HepG2 (cell line): ENCODE results near the gene PYCARD. TPM values are rescaled to one million over a fixed set of nuclear protein-coding genes. Genes with fewer than 3 reads are reported as not detected.

Experiments used
- CHD4 ChIP-seq: fragments of 200-600 bp; sonication (generic); IDR thresholded peaks from 2 replicates; pipeline ENCODE4 v1.7.0; 2017; ENCODE audit warnings: mild to moderate bottlenecking, low read length, borderline replicate concordance
- FOXA3 ChIP-seq: IDR thresholded peaks from 2 replicates; pipeline ENCODE4 v1.6.1; 2016; ENCODE audit warnings: missing genetic modification reagents, missing compliant biosample characterization
- FOXC1 ChIP-seq: sonication (generic); formaldehyde crosslinking; IDR thresholded peaks from 2 replicates; pipeline ENCODE4 v1.8.0; 2022; ENCODE audit warnings: mild to moderate bottlenecking, missing genetic modification reagents, borderline replicate concordance
- FOXP1 ChIP-seq, 2 experiments: fragments of 450-650 bp in 1 of 2; IDR thresholded peaks; 2 replicates each; pipeline ENCODE4 v1.6.1; 2017 to 2018; ENCODE audit warnings: antibody characterized with exemption in 1 of 2
- HDAC2 ChIP-seq: sonication (generic); formaldehyde crosslinking; IDR thresholded peaks from 2 replicates; pipeline ENCODE4 v1.4.0; 2020; ENCODE audit warnings: missing genetic modification reagents
- HES4 ChIP-seq: sonication (generic); formaldehyde crosslinking; IDR thresholded peaks from 2 replicates; pipeline ENCODE4 v1.9.0; 2021; ENCODE audit warnings: mild to moderate bottlenecking, missing genetic modification reagents, borderline replicate concordance
- HNF4G ChIP-seq, 2 experiments: sonication (generic) in 1 of 2; formaldehyde crosslinking in 1 of 2; IDR thresholded peaks; 2 replicates each; pipeline versions ENCODE4 v1.4.0 to v1.6.1; 2011 to 2020; ENCODE audit warnings: borderline replicate concordance in 2 of 2, low read depth in 2 of 2, mild to moderate bottlenecking in 2 of 2, low read length in 1 of 2, missing genetic modification reagents in 1 of 2, moderate library complexity in 1 of 2
- HOXD1 ChIP-seq: sonication (generic); formaldehyde crosslinking; IDR thresholded peaks from 2 replicates; pipeline ENCODE4 v1.5.0; 2020; ENCODE audit warnings: missing genetic modification reagents
- MAFF ChIP-seq: IDR thresholded peaks from 2 replicates; pipeline ENCODE4 v1.6.1; 2011; ENCODE audit warnings: low read depth, low read length, improper control_type of control experiment
- MAFG ChIP-seq: sonication (generic); formaldehyde crosslinking; IDR thresholded peaks from 2 replicates; pipeline ENCODE4 v1.5.1; 2020; ENCODE audit warnings: mild to moderate bottlenecking, missing genetic modification reagents
- MXD1 ChIP-seq: sonication (generic); formaldehyde crosslinking; IDR thresholded peaks from 2 replicates; pipeline ENCODE4 v1.4.0; 2020; ENCODE audit warnings: mild to moderate bottlenecking, missing genetic modification reagents
- SMYD3 ChIP-seq: sonication (generic); formaldehyde crosslinking; IDR thresholded peaks from 2 replicates; pipeline ENCODE4 v1.8.1; 2023; ENCODE audit warnings: mild to moderate bottlenecking, missing genetic modification reagents
- SRSF1 ChIP-seq: fragments of 200-400 bp; formaldehyde crosslinking; optimal IDR thresholded peaks from 2 replicates; pipeline ENCODE3; 2017; ENCODE audit warnings: mild to moderate bottlenecking, low read depth, low read length, moderate library complexity
- TEAD3 ChIP-seq: optimal IDR thresholded peaks from 2 replicates; pipeline ENCODE3; 2016; ENCODE audit warnings: borderline replicate concordance
- ZC3H4 ChIP-seq: sonication (generic); formaldehyde crosslinking; IDR thresholded peaks from 2 replicates; pipeline ENCODE4 v1.4.0; 2020; ENCODE audit warnings: missing genetic modification reagents, borderline replicate concordance
- ZFP1 ChIP-seq: IDR thresholded peaks from 2 replicates; pipeline ENCODE4 v1.6.1; 2016
- ZHX1 ChIP-seq: sonication (generic); formaldehyde crosslinking; IDR thresholded peaks from 2 replicates; pipeline ENCODE4 v1.8.1; 2022; ENCODE audit warnings: low read depth, mild to moderate bottlenecking, missing genetic modification reagents
- ZNF598 ChIP-seq: sonication (generic); formaldehyde crosslinking; IDR thresholded peaks from 2 replicates; pipeline ENCODE4 v1.5.1; 2020; ENCODE audit warnings: mild to moderate bottlenecking, missing genetic modification reagents, borderline replicate concordance
- ZNF709 ChIP-seq: sonication (generic); formaldehyde crosslinking; IDR thresholded peaks from 2 replicates; pipeline ENCODE4 v1.5.0; 2020; ENCODE audit warnings: mild to moderate bottlenecking, missing genetic modification reagents
- ZNF816 ChIP-seq: sonication (generic); formaldehyde crosslinking; IDR thresholded peaks from 2 replicates; pipeline ENCODE4 v1.8.0; 2022; ENCODE audit warnings: missing genetic modification reagents, mild to moderate bottlenecking, borderline replicate concordance
- ZSCAN31 ChIP-seq: sonication (generic); formaldehyde crosslinking; IDR thresholded peaks from 2 replicates; pipeline ENCODE4 v1.5.0; 2020; ENCODE audit warnings: low read depth, mild to moderate bottlenecking, missing genetic modification reagents
- ZUFSP ChIP-seq: sonication (generic); formaldehyde crosslinking; IDR thresholded peaks from 2 replicates; pipeline ENCODE4 v1.9.0; 2021; ENCODE audit warnings: missing genetic modification reagents, mild to moderate bottlenecking, borderline replicate concordance
- polyA plus RNA-seq, 8 experiments: library from polyadenylated mRNA; depleted of rRNA in 3 of 8; stranded (reverse) in 7 of 8; unstranded in 1 of 8; fragments of >200 nt; fragmentation: Illumina TruSeq in 4 of 8; extraction: Trizol in 4 of 8; gene quantifications; 2 replicates each; pipeline versions ENCODE4 v1.2.1 to v1.2.3, GENCODE V29; 2011 to 2016; ENCODE audit warnings: low read depth in 4 of 8, missing spikeins in 1 of 8, mixed read lengths in 1 of 8; ENCODE audit not compliant: insufficient read depth in 1 of 8
- total RNA-seq, 5 experiments: library from RNA; depleted of rRNA; stranded (reverse); fragments of >200 nt; fragmentation: Illumina TruSeq; extraction: Trizol; gene quantifications; 2 replicates each; pipeline ENCODE4 v1.2.3, GENCODE V29; 2016; ENCODE audit warnings: low read depth in 1 of 5
- TF ChIP-seq, protein P1 (sequence below): sonication (generic); formaldehyde crosslinking; IDR thresholded peaks from 2 replicates; pipeline ENCODE4 v1.4.0; 2020; ENCODE audit warnings: mild to moderate bottlenecking, missing genetic modification reagents, borderline replicate concordance

The PYCARD gene
- total and polyA plus RNA-seq, 2 of the 13 experiments (the other 11 are each of a cell fraction or from before 2014, with no cell fraction given), result 4.8 to 9.2 TPM

GRCh38 chr16:31179747-31180459 lies 22.7 kb downstream of the PYCARD start, which contains the start of gene FUS (continued):
- TF ChIP-seq HES4, result peak; percentile 97
- TF ChIP-seq, protein P1, sequence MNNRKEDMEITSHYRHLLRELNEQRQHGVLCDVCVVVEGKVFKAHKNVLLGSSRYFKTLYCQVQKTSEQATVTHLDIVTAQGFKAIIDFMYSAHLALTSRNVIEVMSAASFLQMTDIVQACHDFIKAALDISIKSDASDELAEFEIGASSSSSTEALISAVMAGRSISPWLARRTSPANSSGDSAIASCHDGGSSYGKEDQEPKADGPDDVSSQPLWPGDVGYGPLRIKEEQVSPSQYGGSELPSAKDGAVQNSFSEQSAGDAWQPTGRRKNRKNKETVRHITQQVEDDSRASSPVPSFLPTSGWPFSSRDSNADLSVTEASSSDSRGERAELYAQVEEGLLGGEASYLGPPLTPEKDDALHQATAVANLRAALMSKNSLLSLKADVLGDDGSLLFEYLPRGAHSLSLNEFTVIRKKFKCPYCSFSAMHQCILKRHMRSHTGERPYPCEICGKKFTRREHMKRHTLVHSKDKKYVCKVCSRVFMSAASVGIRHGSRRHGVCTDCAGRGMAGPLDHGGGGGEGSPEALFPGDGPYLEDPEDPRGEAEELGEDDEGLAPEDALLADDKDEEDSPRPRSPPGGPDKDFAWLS (CRISPR knock-in tag), result no peak
- TF ChIP-seq SRSF1, result peak; percentile 98
- peak; percentile 88; the same call in 1 of the 2 replicates for TF ChIP-seq ZNF598
- peak; percentile 94 for TF ChIP-seq ZFP1 (CRISPR knock-in tag)
- TF ChIP-seq MAFG (CRISPR knock-in tag), result no peak
- peak; percentile 95 for TF ChIP-seq FOXC1 (CRISPR knock-in tag)
- TF ChIP-seq FOXP1 (IDR thresholded peaks at IDR 0.05), result no peak
- no peak for TF ChIP-seq FOXP1 (CRISPR knock-in tag; IDR thresholded peaks at IDR 0.05)
- no peak for TF ChIP-seq HDAC2 (CRISPR knock-in tag)
- TF ChIP-seq ZHX1 (CRISPR knock-in tag), result no peak
- no peak for TF ChIP-seq MXD1 (CRISPR knock-in tag)
- TF ChIP-seq MAFF, result peak; percentile 42; the same call in 1 of the 2 replicates
- peak; percentile 89 for TF ChIP-seq SMYD3
- TF ChIP-seq CHD4, result no peak
- TF ChIP-seq HNF4G (IDR thresholded peaks at IDR 0.05; ENCODE audit: borderline replicate concordance, low read depth, low read length), result peak; percentile 3; the same call in 1 of the 2 replicates
- TF ChIP-seq HNF4G (CRISPR knock-in tag; IDR thresholded peaks at IDR 0.05; ENCODE audit: borderline replicate concordance, low read depth), result no peak
- peak; percentile 77 for TF ChIP-seq TEAD3 (CRISPR knock-in tag)
- TF ChIP-seq ZSCAN31 (CRISPR knock-in tag), result peak; percentile 90
- TF ChIP-seq HOXD1 (CRISPR knock-in tag), result peak; percentile 81; the same call in 1 of the 2 replicates
- TF ChIP-seq FOXA3 (CRISPR knock-in tag), result peak; percentile 39; the same call in 1 of the 2 replicates
- TF ChIP-seq ZUFSP (CRISPR knock-in tag), result no peak
- TF ChIP-seq ZNF709 (CRISPR knock-in tag), result peak; percentile 76; the same call in 1 of the 2 replicates
- TF ChIP-seq ZNF816, result peak; percentile 86
- peak; percentile 86 for TF ChIP-seq ZC3H4
